WTC11 (cell line): ENCODE data around the gene RDH12. TPM values are rescaled to one million over a fixed set of nuclear protein-coding genes. Genes with fewer than 3 reads are reported as not detected.

Source experiments
- AR ChIP-seq: fragments of 250-450 bp; sonication (Bioruptor Pico); IDR thresholded peaks from 2 replicates; pipeline ENCODE4 v1.9.0; 2021; ENCODE audit warnings: mild to moderate bottlenecking
- EMX1 ChIP-seq: fragments of 250-450 bp; sonication (Bioruptor Pico); IDR thresholded peaks from 2 replicates; pipeline ENCODE4 v1.8.0; 2021; ENCODE audit warnings: mild to moderate bottlenecking
- ETV6 ChIP-seq: sonication (generic); formaldehyde crosslinking; IDR thresholded peaks from 2 replicates; pipeline ENCODE4 v1.8.1; 2022; ENCODE audit warnings: mild to moderate bottlenecking, missing genetic modification reagents
- GRHL2 ChIP-seq: fragments of 250-450 bp; sonication (Bioruptor Pico); IDR thresholded peaks from 2 replicates; pipeline ENCODE4 v1.8.0; 2022; ENCODE audit warnings: mild to moderate bottlenecking, moderate library complexity; ENCODE audit not compliant: insufficient replicate concordance, severe bottlenecking
- GTF2I ChIP-seq: fragments of 250-450 bp; sonication (Bioruptor Pico); conservative IDR thresholded peaks from 2 replicates; pipeline ENCODE4 v1.4.0; 2021; ENCODE audit warnings: mild to moderate bottlenecking
- HMGA2 ChIP-seq: fragments of 250-450 bp; sonication (Bioruptor Pico); IDR thresholded peaks from 2 replicates; pipeline ENCODE4 v1.4.0; 2021; ENCODE audit warnings: mild to moderate bottlenecking, moderate library complexity
- HMGXB4 ChIP-seq: sonication (generic); formaldehyde crosslinking; IDR thresholded peaks from 2 replicates; pipeline ENCODE4 v1.8.1; 2023; ENCODE audit warnings: mild to moderate bottlenecking, moderate library complexity, missing genetic modification reagents
- IRF2 ChIP-seq: sonication (generic); formaldehyde crosslinking; IDR thresholded peaks from 2 replicates; pipeline ENCODE4 v1.8.0; 2022; ENCODE audit warnings: low read depth, missing genetic modification reagents, borderline replicate concordance
- JUN ChIP-seq: sonication (generic); formaldehyde crosslinking; IDR thresholded peaks from 2 replicates; pipeline ENCODE4 v1.8.0; 2023; ENCODE audit warnings: mild to moderate bottlenecking, missing genetic modification reagents
- MXD4 ChIP-seq: fragments of 250-450 bp; sonication (Bioruptor Pico); IDR thresholded peaks from 2 replicates; pipeline ENCODE4 v1.8.0; 2021; ENCODE audit warnings: mild to moderate bottlenecking, moderate library complexity, borderline replicate concordance
- NR1H2 ChIP-seq: sonication (generic); formaldehyde crosslinking; IDR thresholded peaks from 2 replicates; pipeline ENCODE4 v1.9.0; 2021; ENCODE audit warnings: mild to moderate bottlenecking, moderate library complexity, missing genetic modification reagents
- NR2C2 ChIP-seq: sonication (generic); formaldehyde crosslinking; IDR thresholded peaks from 2 replicates; pipeline ENCODE4 v1.8.0; 2022; ENCODE audit warnings: mild to moderate bottlenecking, missing genetic modification reagents
- NR3C1 ChIP-seq: sonication (generic); formaldehyde crosslinking; conservative IDR thresholded peaks from 2 replicates; pipeline ENCODE4 v1.8.1; 2023; ENCODE audit warnings: low read depth, mild to moderate bottlenecking, missing genetic modification reagents
- PREB ChIP-seq: sonication (generic); formaldehyde crosslinking; IDR thresholded peaks from 2 replicates; pipeline ENCODE4 v1.8.1; 2022; ENCODE audit warnings: mild to moderate bottlenecking, missing genetic modification reagents, moderate library complexity, borderline replicate concordance
- PRRX2 ChIP-seq: fragments of 250-450 bp; sonication (Bioruptor Pico); IDR thresholded peaks from 2 replicates; pipeline ENCODE4 v1.8.0; 2021; ENCODE audit warnings: mild to moderate bottlenecking
- SMAD4 ChIP-seq: sonication (generic); formaldehyde crosslinking; IDR thresholded peaks from 2 replicates; pipeline ENCODE4 v1.8.0; 2022; ENCODE audit warnings: mild to moderate bottlenecking, missing genetic modification reagents
- ZBTB21 ChIP-seq: sonication (generic); formaldehyde crosslinking; IDR thresholded peaks from 2 replicates; pipeline ENCODE4 v1.8.1; 2023; ENCODE audit warnings: mild to moderate bottlenecking, missing genetic modification reagents, borderline replicate concordance
- ZNF121 ChIP-seq: sonication (generic); formaldehyde crosslinking; IDR thresholded peaks from 2 replicates; pipeline ENCODE4 v1.8.0; 2023; ENCODE audit warnings: missing genetic modification reagents
- ZNF232 ChIP-seq: sonication (generic); formaldehyde crosslinking; IDR thresholded peaks from 2 replicates; pipeline ENCODE4 v1.8.0; 2022; ENCODE audit warnings: mild to moderate bottlenecking, missing genetic modification reagents
- total RNA-seq: library from RNA; stranded (reverse); gene quantifications from 3 replicates; pipeline ENCODE4 v1.2.3, GENCODE V29; 2021
- TF ChIP-seq, protein P1 (sequence below): sonication (generic); formaldehyde crosslinking; IDR thresholded peaks from 2 replicates; pipeline ENCODE4 v1.8.0; 2023; ENCODE audit warnings: missing genetic modification reagents
- TF ChIP-seq, protein P2 (sequence below): sonication (generic); formaldehyde crosslinking; IDR thresholded peaks from 2 replicates; pipeline ENCODE4 v1.8.1; 2023; ENCODE audit warnings: mild to moderate bottlenecking, missing genetic modification reagents
- TF ChIP-seq, protein P3 (sequence below): sonication (generic); formaldehyde crosslinking; IDR thresholded peaks from 2 replicates; pipeline ENCODE4 v1.8.0; 2023; ENCODE audit warnings: mild to moderate bottlenecking, missing genetic modification reagents
- TF ChIP-seq, protein P4 (sequence below): fragments of 250-450 bp; sonication (Bioruptor Pico); conservative IDR thresholded peaks from 2 replicates; pipeline ENCODE4 v1.9.0; 2021; ENCODE audit warnings: mild to moderate bottlenecking
- TF ChIP-seq, protein P5 (sequence below): fragments of 250-450 bp; sonication (Bioruptor Pico); IDR thresholded peaks from 2 replicates; pipeline ENCODE4 v1.8.0; 2021; ENCODE audit warnings: mild to moderate bottlenecking

The RDH12 gene
- total RNA-seq, 1 experiment from 2014 or later = 0.77 TPM

- TF ChIP-seq, protein P1, sequence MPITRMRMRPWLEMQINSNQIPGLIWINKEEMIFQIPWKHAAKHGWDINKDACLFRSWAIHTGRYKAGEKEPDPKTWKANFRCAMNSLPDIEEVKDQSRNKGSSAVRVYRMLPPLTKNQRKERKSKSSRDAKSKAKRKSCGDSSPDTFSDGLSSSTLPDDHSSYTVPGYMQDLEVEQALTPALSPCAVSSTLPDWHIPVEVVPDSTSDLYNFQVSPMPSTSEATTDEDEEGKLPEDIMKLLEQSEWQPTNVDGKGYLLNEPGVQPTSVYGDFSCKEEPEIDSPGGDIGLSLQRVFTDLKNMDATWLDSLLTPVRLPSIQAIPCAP (CRISPR knock-in tag) = no peak
- TF ChIP-seq SMAD4 (no peak), JUN (CRISPR knock-in tag) (no peak), NR3C1 (CRISPR knock-in tag) (no peak; the same call in 1 of the 2 replicates), PRRX2 (CRISPR knock-in tag) (0 out of 2 replicates have a peak, but pooled peaks have one; percentile 7), NR1H2 (CRISPR knock-in tag) (no peak), GRHL2 (no peak), IRF2 (CRISPR knock-in tag) (0 out of 2 replicates have a peak, but pooled peaks have one; percentile 40), ETV6 (CRISPR knock-in tag) (peak; percentile 35; the same call in 1 of the 2 replicates), ZBTB21 (no peak), EMX1 (no peak), AR (no peak), GTF2I (CRISPR knock-in tag) (no peak), NR2C2 (no peak), HMGXB4 (peak; percentile 90), MXD4 (no peak), HMGA2 (CRISPR knock-in tag) (no peak), PREB (peak; percentile 48; the same call in 1 of the 2 replicates), ZNF121 (no peak), ZNF232 (CRISPR knock-in tag) (no peak)
- TF ChIP-seq, protein P2, sequence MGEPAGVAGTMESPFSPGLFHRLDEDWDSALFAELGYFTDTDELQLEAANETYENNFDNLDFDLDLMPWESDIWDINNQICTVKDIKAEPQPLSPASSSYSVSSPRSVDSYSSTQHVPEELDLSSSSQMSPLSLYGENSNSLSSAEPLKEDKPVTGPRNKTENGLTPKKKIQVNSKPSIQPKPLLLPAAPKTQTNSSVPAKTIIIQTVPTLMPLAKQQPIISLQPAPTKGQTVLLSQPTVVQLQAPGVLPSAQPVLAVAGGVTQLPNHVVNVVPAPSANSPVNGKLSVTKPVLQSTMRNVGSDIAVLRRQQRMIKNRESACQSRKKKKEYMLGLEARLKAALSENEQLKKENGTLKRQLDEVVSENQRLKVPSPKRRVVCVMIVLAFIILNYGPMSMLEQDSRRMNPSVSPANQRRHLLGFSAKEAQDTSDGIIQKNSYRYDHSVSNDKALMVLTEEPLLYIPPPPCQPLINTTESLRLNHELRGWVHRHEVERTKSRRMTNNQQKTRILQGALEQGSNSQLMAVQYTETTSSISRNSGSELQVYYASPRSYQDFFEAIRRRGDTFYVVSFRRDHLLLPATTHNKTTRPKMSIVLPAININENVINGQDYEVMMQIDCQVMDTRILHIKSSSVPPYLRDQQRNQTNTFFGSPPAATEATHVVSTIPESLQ (CRISPR knock-in tag) = peak; percentile 64; the same call in 1 of the 2 replicates
- TF ChIP-seq, protein P3, sequence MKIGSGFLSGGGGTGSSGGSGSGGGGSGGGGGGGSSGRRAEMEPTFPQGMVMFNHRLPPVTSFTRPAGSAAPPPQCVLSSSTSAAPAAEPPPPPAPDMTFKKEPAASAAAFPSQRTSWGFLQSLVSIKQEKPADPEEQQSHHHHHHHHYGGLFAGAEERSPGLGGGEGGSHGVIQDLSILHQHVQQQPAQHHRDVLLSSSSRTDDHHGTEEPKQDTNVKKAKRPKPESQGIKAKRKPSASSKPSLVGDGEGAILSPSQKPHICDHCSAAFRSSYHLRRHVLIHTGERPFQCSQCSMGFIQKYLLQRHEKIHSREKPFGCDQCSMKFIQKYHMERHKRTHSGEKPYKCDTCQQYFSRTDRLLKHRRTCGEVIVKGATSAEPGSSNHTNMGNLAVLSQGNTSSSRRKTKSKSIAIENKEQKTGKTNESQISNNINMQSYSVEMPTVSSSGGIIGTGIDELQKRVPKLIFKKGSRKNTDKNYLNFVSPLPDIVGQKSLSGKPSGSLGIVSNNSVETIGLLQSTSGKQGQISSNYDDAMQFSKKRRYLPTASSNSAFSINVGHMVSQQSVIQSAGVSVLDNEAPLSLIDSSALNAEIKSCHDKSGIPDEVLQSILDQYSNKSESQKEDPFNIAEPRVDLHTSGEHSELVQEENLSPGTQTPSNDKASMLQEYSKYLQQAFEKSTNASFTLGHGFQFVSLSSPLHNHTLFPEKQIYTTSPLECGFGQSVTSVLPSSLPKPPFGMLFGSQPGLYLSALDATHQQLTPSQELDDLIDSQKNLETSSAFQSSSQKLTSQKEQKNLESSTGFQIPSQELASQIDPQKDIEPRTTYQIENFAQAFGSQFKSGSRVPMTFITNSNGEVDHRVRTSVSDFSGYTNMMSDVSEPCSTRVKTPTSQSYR (CRISPR knock-in tag) = no peak
- TF ChIP-seq, protein P4, sequence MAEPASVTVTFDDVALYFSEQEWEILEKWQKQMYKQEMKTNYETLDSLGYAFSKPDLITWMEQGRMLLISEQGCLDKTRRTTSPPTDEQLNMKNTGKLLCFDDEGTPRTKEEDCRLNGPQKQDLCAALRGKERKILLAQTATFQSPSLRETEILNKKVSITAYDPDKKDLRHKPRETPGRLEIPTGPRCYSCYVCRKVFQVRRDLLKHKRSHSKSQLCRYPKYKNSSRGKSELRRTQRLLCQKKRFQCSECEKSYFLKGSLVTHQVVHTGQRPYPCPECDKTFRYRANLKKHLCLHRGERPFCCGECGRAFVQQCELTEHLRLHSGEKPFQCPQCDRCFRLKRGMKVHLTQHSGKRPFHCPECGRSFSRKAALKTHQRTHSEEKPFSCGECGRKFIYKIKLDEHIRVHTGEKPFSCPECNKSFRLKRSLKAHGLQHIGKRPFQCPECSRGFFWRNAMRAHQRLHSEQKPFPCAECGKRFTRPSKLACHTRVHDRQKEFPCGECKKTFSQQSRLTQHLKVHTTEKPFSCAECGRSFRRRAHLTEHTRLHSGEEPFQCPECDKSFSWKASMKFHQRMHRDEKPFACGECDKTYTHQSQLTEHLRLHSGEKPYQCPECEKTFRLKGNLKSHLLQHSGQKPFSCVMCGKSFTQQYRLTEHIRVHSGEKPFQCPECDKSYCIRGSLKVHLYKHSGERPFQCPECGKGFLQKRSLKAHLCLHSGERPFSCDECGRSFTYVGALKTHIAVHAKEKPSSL (CRISPR knock-in tag) = no peak; the same call in 1 of the 2 replicates
- TF ChIP-seq, protein P5, sequence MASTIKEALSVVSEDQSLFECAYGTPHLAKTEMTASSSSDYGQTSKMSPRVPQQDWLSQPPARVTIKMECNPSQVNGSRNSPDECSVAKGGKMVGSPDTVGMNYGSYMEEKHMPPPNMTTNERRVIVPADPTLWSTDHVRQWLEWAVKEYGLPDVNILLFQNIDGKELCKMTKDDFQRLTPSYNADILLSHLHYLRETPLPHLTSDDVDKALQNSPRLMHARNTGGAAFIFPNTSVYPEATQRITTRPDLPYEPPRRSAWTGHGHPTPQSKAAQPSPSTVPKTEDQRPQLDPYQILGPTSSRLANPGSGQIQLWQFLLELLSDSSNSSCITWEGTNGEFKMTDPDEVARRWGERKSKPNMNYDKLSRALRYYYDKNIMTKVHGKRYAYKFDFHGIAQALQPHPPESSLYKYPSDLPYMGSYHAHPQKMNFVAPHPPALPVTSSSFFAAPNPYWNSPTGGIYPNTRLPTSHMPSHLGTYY (CRISPR knock-in tag) = no peak
Observed at GRCh38 chr14:67674480-67675218, 27.0 kb upstream of the RDH12 start, which contains the start of gene VTI1B (continued).
